DND-41 (cell line): ENCODE results near the gene RIN3.

Experiments
- ATAC-seq: fragments of 200-7000 bp; cut with Tn5 transposase; 3 replicates; pipeline ENCODE4 v1.9.1; 2021; ENCODE audit warnings: low read depth; ENCODE audit not compliant: insufficient read depth
- DNase-seq: peaks from one replicate; pipeline ENCODE4 v3.0.0-alpha.2; 2020
- H2AFZ ChIP-seq: 2 replicates; pipeline ENCODE4 v1.6.0; 2012; ENCODE audit warnings: low read depth, low read length
- H3K27ac ChIP-seq: 2 replicates; pipeline ENCODE4 v1.5.1; 2012; ENCODE audit warnings: low read length, inconsistent platforms
- H3K27me3 ChIP-seq: fragments of 200-600 bp; sonication (generic); 2 replicates; pipeline ENCODE4 v1.6.0; 2012; ENCODE audit warnings: low read length, mild to moderate bottlenecking, inconsistent platforms; ENCODE audit not compliant: insufficient read depth, poor library complexity
- H3K36me3 ChIP-seq: 2 replicates; pipeline ENCODE4 v1.5.1; 2012; ENCODE audit warnings: low read length, inconsistent platforms; ENCODE audit not compliant: insufficient read depth
- H3K4me1 ChIP-seq: 2 replicates; pipeline ENCODE4 v1.5.1; 2012; ENCODE audit warnings: mild to moderate bottlenecking, low read length; ENCODE audit not compliant: insufficient read depth
- H3K4me2 ChIP-seq: 2 replicates; pipeline ENCODE4 v1.6.0; 2012; ENCODE audit warnings: mild to moderate bottlenecking, moderate library complexity, low read length, inconsistent platforms; ENCODE audit not compliant: insufficient read depth
- H3K4me3 ChIP-seq, 2 experiments: fragments of 200-600 bp in 1 of 2; shearing (Covaris generic) in 1 of 2; 2 replicates each; pipeline ENCODE4 v1.5.1; 2012 to 2016; ENCODE audit warnings: inconsistent platforms in 2 of 2, low read length in 2 of 2, mild to moderate bottlenecking in 2 of 2, low read depth in 1 of 2, moderate library complexity in 1 of 2
- H3K79me2 ChIP-seq: 2 replicates; pipeline ENCODE4 v1.6.0; 2012; ENCODE audit warnings: low read length, inconsistent platforms; ENCODE audit not compliant: insufficient read depth
- H3K9ac ChIP-seq: 2 replicates; pipeline ENCODE4 v1.6.0; 2012; ENCODE audit warnings: low read depth, mild to moderate bottlenecking, inconsistent platforms, low read length, moderate library complexity
- H3K9me3 ChIP-seq: 2 replicates; pipeline ENCODE4 v1.5.1; 2012; ENCODE audit warnings: low read length, moderate library complexity, mild to moderate bottlenecking, inconsistent platforms; ENCODE audit not compliant: insufficient read depth, severe bottlenecking
- H4K20me1 ChIP-seq: 2 replicates; pipeline ENCODE4 v1.6.0; 2012; ENCODE audit warnings: low read length; ENCODE audit not compliant: insufficient read depth
- EZH2 ChIP-seq: IDR thresholded peaks from 3 replicates; pipeline ENCODE4 v1.6.1; 2012; ENCODE audit warnings: borderline replicate concordance, low read depth, mild to moderate bottlenecking, moderate library complexity, low read length, inconsistent platforms; ENCODE audit not compliant: severe bottlenecking
- TF ChIP-seq, protein P1 (sequence below): IDR thresholded peaks from 2 replicates; pipeline ENCODE4 v1.5.1; 2012; ENCODE audit warnings: borderline replicate concordance, low read length, moderate library complexity, mild to moderate bottlenecking; ENCODE audit not compliant: poor library complexity, severe bottlenecking; ENCODE audit errors: extremely low read depth

Gene RIN3

DNA sequence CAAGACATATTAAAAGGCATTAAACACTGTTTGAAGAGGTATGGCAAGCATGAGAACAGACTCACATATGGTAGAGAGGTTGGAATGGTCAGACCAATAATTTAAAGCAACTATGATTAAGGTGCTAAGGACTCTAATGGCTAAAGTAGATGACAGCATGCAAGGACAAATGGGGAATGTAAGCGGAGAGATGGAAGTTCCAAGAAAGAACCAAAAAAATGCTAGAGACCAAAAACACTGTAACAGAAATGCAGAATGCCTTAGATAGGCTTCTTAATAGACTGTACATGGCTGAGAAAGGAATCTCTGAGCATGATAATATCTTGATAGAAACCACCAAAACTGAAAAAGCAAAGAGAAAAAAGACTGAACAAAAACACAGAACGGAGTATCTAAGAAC lies 77.4 kb downstream of the RIN3 start:
- H3K36me3 ChIP-seq: no peaks in the 10 kb centered on the region
- ATAC-seq (no peak), DNase-seq (no peak)
- no peaks in the 10 kb centered on the region for H3K27me3 ChIP-seq
- H4K20me1 ChIP-seq: no peaks in the 10 kb centered on the region
- no peak overlapping the region for H3K4me3 ChIP-seq
- H2AFZ ChIP-seq: no peak overlapping the region
- H3K27ac ChIP-seq: no peak overlapping the region
- H3K79me2 ChIP-seq: no peaks in the 10 kb centered on the region
- no peak overlapping the region for H3K4me2 ChIP-seq
- no peak overlapping the region for H3K9ac ChIP-seq
- peaks cover 1% of the 10 kb centered on the region; the same call in 1 of the 2 replicates for H3K4me1 ChIP-seq
- TF ChIP-seq, protein P1, sequence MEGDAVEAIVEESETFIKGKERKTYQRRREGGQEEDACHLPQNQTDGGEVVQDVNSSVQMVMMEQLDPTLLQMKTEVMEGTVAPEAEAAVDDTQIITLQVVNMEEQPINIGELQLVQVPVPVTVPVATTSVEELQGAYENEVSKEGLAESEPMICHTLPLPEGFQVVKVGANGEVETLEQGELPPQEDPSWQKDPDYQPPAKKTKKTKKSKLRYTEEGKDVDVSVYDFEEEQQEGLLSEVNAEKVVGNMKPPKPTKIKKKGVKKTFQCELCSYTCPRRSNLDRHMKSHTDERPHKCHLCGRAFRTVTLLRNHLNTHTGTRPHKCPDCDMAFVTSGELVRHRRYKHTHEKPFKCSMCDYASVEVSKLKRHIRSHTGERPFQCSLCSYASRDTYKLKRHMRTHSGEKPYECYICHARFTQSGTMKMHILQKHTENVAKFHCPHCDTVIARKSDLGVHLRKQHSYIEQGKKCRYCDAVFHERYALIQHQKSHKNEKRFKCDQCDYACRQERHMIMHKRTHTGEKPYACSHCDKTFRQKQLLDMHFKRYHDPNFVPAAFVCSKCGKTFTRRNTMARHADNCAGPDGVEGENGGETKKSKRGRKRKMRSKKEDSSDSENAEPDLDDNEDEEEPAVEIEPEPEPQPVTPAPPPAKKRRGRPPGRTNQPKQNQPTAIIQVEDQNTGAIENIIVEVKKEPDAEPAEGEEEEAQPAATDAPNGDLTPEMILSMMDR: no peak
- no peak for TF ChIP-seq EZH2
- no peaks in the 10 kb centered on the region for H3K9me3 ChIP-seq

DNA sequence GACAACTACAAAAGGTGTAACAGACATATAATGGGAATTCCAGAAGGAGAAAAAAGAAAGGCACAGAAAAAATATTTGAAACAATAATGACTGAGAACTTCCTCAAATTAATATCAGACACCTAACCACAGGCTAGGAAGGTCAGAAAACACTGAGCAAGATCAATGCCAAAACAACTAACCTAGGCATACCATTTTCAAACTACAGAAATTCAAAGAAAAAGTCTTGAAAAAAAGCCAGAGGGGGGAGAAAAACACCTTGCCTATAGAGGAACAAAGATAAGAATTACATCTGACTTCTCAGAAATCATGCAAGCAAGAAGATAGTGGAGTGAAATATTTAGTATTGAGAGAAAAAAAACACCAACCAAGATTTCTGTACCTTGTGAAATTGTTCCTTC lies 77.8 kb downstream of the RIN3 start:
- no peaks in the 10 kb centered on the region for H3K79me2 ChIP-seq
- H2AFZ ChIP-seq: no peak overlapping the region
- no peak overlapping the region for H3K4me3 ChIP-seq
- DNase-seq (no peak), ATAC-seq (no peak)
- H3K4me2 ChIP-seq: no peak overlapping the region
- no peaks in the 10 kb centered on the region for H4K20me1 ChIP-seq
- H3K36me3 ChIP-seq: no peaks in the 10 kb centered on the region
- no peaks in the 10 kb centered on the region for H3K27me3 ChIP-seq
- H3K9me3 ChIP-seq: no peaks in the 10 kb centered on the region
- no peak overlapping the region for H3K9ac ChIP-seq
- no peaks in the 10 kb centered on the region for H3K4me1 ChIP-seq
- no peak for TF ChIP-seq EZH2
- TF ChIP-seq, protein P1: no peak
- no peak overlapping the region for H3K27ac ChIP-seq

DNA sequence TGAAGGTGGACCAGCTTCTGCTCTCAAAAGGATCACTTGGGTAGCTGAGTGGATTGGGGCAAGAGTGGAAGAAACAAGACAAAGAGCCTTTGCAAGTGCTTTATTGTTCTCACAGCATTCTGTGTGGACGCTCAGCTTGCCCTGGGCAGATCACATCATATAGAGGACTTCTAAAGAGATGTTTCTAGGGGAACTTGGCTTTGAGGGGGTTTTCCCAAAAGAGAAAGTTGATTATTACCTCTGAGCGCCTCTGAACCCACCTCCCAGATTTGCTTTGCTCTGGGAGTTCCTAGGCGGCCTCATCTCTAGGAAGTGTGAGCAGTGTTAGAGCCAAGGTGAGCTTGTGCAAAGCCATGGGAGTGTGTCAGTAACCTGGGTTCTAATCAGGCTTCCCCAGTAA lies 81.7 kb downstream of the RIN3 start:
- TF ChIP-seq EZH2: no peak
- TF ChIP-seq, protein P1: no peak
- Histone ChIP-seq H3K9me3 (no peaks in the 10 kb centered on the region), H3K4me3 (no peak overlapping the region), H3K4me2 (no peak overlapping the region), H3K36me3 (no peaks in the 10 kb centered on the region), H3K27me3 (no peaks in the 10 kb centered on the region), H3K79me2 (no peaks in the 10 kb centered on the region), H2AFZ (no peak overlapping the region), H3K4me1 (no peaks in the 10 kb centered on the region), H4K20me1 (no peaks in the 10 kb centered on the region), H3K27ac (no peak overlapping the region), H3K9ac (no peak overlapping the region)
- no peak for DNase-seq
- no peak for ATAC-seq

DNA sequence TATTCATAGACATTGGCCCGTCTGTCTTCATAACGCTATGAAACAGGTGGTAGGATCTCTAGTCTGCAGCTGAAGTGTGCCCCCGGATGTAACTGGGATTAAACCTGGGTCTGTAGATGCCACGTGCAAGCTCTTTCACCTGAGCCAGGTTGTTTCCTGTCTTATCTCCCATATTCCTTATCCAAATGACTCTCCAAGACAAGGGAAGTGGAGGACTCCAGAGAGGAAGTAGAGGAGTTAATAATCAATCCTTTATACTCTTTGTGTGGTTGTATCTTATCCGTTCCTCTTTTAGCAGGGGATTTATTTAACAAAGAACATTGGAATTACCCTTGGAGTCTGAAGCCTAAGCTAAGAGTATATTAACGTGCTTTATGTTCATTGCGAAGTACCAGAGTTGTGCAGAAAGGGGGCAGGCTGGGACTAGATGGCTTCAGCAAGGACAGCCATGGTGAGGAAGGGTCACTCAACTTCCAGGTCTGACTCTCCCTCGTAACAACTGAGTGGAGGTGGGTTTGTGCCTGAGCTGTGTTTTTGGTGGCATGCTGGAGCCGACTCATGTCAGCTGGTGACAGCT lies 82.8 kb downstream of the RIN3 start:
- no peaks in the 10 kb centered on the region for H3K4me1 ChIP-seq
- H3K27me3 ChIP-seq: no peaks in the 10 kb centered on the region
- DNase-seq (no peak), ATAC-seq (no peak)
- H3K9me3 ChIP-seq: no peaks in the 10 kb centered on the region
- H3K79me2 ChIP-seq: no peaks in the 10 kb centered on the region
- no peaks in the 10 kb centered on the region for H3K36me3 ChIP-seq
- H3K9ac ChIP-seq: no peak overlapping the region
- H3K4me3 ChIP-seq: no peak overlapping the region
- no peak overlapping the region for H3K27ac ChIP-seq
- no peak for TF ChIP-seq EZH2
- TF ChIP-seq, protein P1: no peak
- no peak overlapping the region for H2AFZ ChIP-seq
- H4K20me1 ChIP-seq: no peaks in the 10 kb centered on the region
- no peak overlapping the region for H3K4me2 ChIP-seq
